Measurements from ENCODE around the gene PAQR8. TPM values are rescaled to one million over a fixed set of nuclear protein-coding genes. Genes with fewer than 3 reads are reported as not detected.

The PAQR8 gene
- total and polyA plus RNA-seq, 7 donors: 0.39 to 1.3 (median 0.68) TPM

- no peak for ATAC-seq
- no peaks in the 10 kb centered on the region for H3K4me1 ChIP-seq
- no peaks in the 10 kb centered on the region for H3K36me3 ChIP-seq (ENCODE audit: insufficient read depth in 1 of 2, low read depth in 1 of 2)
- intact Hi-C loops (cut with DNase I): no loop called here
- H3K4me3 ChIP-seq: no peak overlapping the region
- no peak overlapping the region for H3K27ac ChIP-seq
- no peaks in the 10 kb centered on the region for H3K9me3 ChIP-seq
- TF ChIP-seq CTCF (IDR thresholded peaks at IDR 0.05): no peak
- 64 to 68% (median 67%) methylated on average over 5 of the region's 5 CpGs for WGBS, 3 donors
- H3K27me3 ChIP-seq (ENCODE audit: insufficient read depth in 3 of 3, low read length in 2 of 3): peaks cover 0 to 20% (median 12%) of the 10 kb centered on the region in 3 donors
- DNase-seq: no peak
These were observed 2.7 kb downstream of the PAQR8 start for GRCh38 chr6:52364480-52365166.

- Histone ChIP-seq H3K27ac (no peak overlapping the region), H3K9me3 (no peaks in the 10 kb centered on the region), H3K4me1 (no peaks in the 10 kb centered on the region), H3K4me3 (no peak overlapping the region), H3K27me3 (ENCODE audit: insufficient read depth in 3 of 3, low read length in 2 of 3) (peaks cover 0 to 20% (median 12%) of the 10 kb centered on the region in 3 donors), H3K36me3 (ENCODE audit: insufficient read depth in 1 of 2, low read depth in 1 of 2) (no peaks in the 10 kb centered on the region)
- intact Hi-C loops (cut with DNase I): no loop called here
- TF ChIP-seq CTCF (IDR thresholded peaks at IDR 0.05): no peak
- 92 to 96% (median 96%) methylated on average over 4 of the region's 4 CpGs for WGBS, 3 donors
- ATAC-seq (no peak), DNase-seq (no peak)
These were observed 3.4 kb downstream of the PAQR8 start for GRCh38 chr6:52365317-52365716.

- Histone ChIP-seq H3K4me3 (no peak overlapping the region), H3K27me3 (ENCODE audit: insufficient read depth in 3 of 3, low read length in 2 of 3) (peaks cover 0 to 20% (median 12%) of the 10 kb centered on the region in 3 donors), H3K9me3 (no peaks in the 10 kb centered on the region), H3K4me1 (no peaks in the 10 kb centered on the region), H3K27ac (no peak overlapping the region), H3K36me3 (ENCODE audit: insufficient read depth in 1 of 2, low read depth in 1 of 2) (no peaks in the 10 kb centered on the region)
- no peak for TF ChIP-seq CTCF (IDR thresholded peaks at IDR 0.05)
- intact Hi-C loops (cut with DNase I): no loop called here
- no peak for DNase-seq
- no peak for ATAC-seq
- 46 to 53% (median 52%) methylated on average over 3 of the region's 3 CpGs for WGBS, 3 donors
These were observed 4.1 kb downstream of the PAQR8 start for GRCh38 chr6:52365866-52366540.

GRCh38 chr6:52368002-52368401 lies 6.1 kb downstream of the PAQR8 start:
- peaks cover 0 to 9% (median 5%) of the 10 kb centered on the region in 3 donors for H3K27me3 ChIP-seq (ENCODE audit: insufficient read depth in 3 of 3, low read length in 2 of 3)
- ATAC-seq (no peak), DNase-seq (no peak)
- no peak overlapping the region for H3K27ac ChIP-seq
- TF ChIP-seq CTCF (IDR thresholded peaks at IDR 0.05): no peak
- 92 to 93% (median 93%) methylated on average over 6 of the region's 6 CpGs for WGBS, 3 donors
- no peaks in the 10 kb centered on the region for H3K36me3 ChIP-seq (ENCODE audit: insufficient read depth in 1 of 2, low read depth in 1 of 2)
- no peaks in the 10 kb centered on the region for H3K4me1 ChIP-seq
- intact Hi-C loops (cut with DNase I): no loop called here
- no peak overlapping the region for H3K4me3 ChIP-seq
- H3K9me3 ChIP-seq: no peaks in the 10 kb centered on the region
